ENCODE results near the gene VOPP1.

DNA sequence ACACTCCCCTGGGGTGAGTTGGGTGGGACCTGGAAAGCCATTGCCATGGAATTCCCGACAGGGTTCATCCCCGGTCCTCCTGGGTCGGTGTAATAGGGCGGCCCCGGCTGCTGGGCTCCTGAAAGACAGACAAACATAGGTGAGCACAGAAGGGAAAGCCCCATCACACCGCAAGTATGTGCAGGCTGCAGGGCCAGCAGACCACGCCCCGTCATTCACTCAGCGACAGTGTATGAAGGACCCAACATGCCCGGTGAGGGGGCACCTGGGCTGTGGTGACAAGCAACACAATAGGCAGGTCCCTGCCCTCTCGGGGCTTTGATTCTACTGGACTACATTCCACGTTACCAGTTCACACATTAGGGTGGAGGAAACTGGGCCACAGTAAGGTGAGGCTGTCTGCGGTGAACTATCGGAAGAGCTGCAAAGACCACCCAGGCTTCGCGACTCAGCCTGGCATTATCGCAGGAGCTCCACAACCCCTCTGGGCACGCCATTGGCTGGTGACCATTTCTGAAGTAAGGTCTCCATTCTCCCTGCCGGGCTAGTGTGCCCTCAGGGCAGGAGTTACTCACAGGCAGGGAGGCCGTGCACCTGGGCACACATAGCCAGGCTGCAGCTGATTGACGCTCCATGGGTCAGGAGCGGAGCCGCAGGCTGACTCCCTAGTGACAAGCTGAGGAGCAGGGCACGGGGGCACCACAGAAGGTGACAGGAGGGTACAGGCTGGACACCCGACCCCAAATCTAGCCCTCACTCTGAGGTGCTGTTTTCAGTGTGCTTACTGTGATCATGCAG, 99.2 kb downstream of the VOPP1 start:
- TF ChIP-seq CTCF (IDR thresholded peaks at IDR 0.05 in 8 of 11, conservative IDR thresholded peaks at IDR 0.05 in 3 of 11) (no peak), POLR2A (IDR thresholded peaks at IDR 0.05) (no peak), POLR2AphosphoS5 (IDR thresholded peaks at IDR 0.05) (no peak)

All from spleen (tissue), 7 donors.